Measurements from ENCODE around the gene BICD2. TPM values are rescaled to one million over a fixed set of nuclear protein-coding genes. Genes with fewer than 3 reads are reported as not detected.

Gene BICD2
- total and polyA plus RNA-seq, 10 of the 15 experiments (the other 5 are each of a cell fraction or from before 2014, with no cell fraction given), result 5.3 to 25.5 (median 14.4) TPM

GRCh38 chr9:92669890-92670708 is 94.5 kb downstream of the BICD2 start, which contains the start of gene IPPK:
Gene IPPK (minus strand): TSS chr9:92670131. CDS start chr9:92669988, 143 bp downstream.
- DNase-seq (ENCODE audit: low read depth, low spot score), result peak; percentile 91
- peak within 1 kb of the TSS; percentile 91 for H3K4me3 ChIP-seq
- H3K9ac ChIP-seq (ENCODE audit: control insufficient read depth, insufficient read depth, low read length), result peak within 1 kb of the TSS; percentile 95
- TSS peak; percentile 93 for BruUV-seq (replicated peaks)
- ChIA-PET RAD21 (ENCODE audit: unreplicated experiment) (interaction anchor here (0.6 to 1.8 kb wide), 8 partner anchors 47 to 555 kb away, joined by 3 to 9 read pairs (median 3); partner anchors contain the start of gene SPTLC1), POLR2A (interaction anchor here (0.7 to 1.9 kb wide), 7 partner anchors 17 to 345 kb away, joined by 3 to 7 read pairs (median 3); partner anchors contain the start of genes BICD2, CENPP and NOL8), CTCF (interaction anchor here (0.5 to 2.6 kb wide), 4 partner anchors 95 to 887 kb away, joined by 3 to 12 read pairs (median 4); partner anchors contain the start of genes BICD2, CENPP and NOL8), SMC1A (ENCODE audit: uncharacterized antibody, unreplicated experiment) (interaction anchor here (0.7 to 1.7 kb wide), 8 partner anchors 14 to 523 kb away, joined by 3 to 7 read pairs (median 3); no protein-coding TSS in a partner anchor)
- peaks cover 18% of the 10 kb centered on the region for H3K4me1 ChIP-seq (ENCODE audit: control insufficient read depth, insufficient read depth, low read length)
- H3K27me3 ChIP-seq (replicated peaks in 1 of 2; ENCODE audit: control insufficient read depth in 2 of 2, insufficient read depth in 2 of 2, low read length in 1 of 2), result no peaks in the 10 kb centered on the region
- intact Hi-C loops (cut with micrococcal nuclease; ENCODE audit: unreplicated experiment) (loop anchor here (2.0 to 5.0 kb wide), 2 partner anchors 37 to 95 kb away; partner anchors contain the start of gene BICD2), in situ Hi-C loops (cut with MboI) (no loop called here)
- peak; percentile 91 for ATAC-seq
- peak; percentile 88 for FAIRE-seq
- no peaks in the 10 kb centered on the region for H4K20me1 ChIP-seq (ENCODE audit: control insufficient read depth, insufficient read depth)
- peaks cover 0 to 14% of the 10 kb centered on the region in 2 experiments; a peak in 2 of 4 replicates for H3K36me3 ChIP-seq (ENCODE audit: control insufficient read depth in 2 of 2, insufficient read depth in 2 of 2, low read length in 1 of 2)
- H2AFZ ChIP-seq (ENCODE audit: control insufficient read depth, low read depth, low read length), result peak within 1 kb of the TSS; percentile 99
- WGBS (ENCODE audit: insufficient coverage, insufficient replicate concordance, low lambda C conversion rate, missing lambda C conversion rate), result under 1% methylated on average over 74 of the region's 75 CpGs
- peaks cover 47% of the 10 kb centered on the region for H3K79me2 ChIP-seq (ENCODE audit: control insufficient read depth, insufficient read depth, low read length)
- peak within 1 kb of the TSS; percentile 89 for H3K4me2 ChIP-seq (ENCODE audit: control insufficient read depth, insufficient read depth)
- no peaks in the 10 kb centered on the region; the same call in 2 of the 3 replicates for H3K9me3 ChIP-seq (replicated peaks; ENCODE audit: control insufficient read depth, insufficient read depth, low read length)
- peak within 1 kb of the TSS; percentile 94 for H3K27ac ChIP-seq (ENCODE audit: control insufficient read depth, insufficient read depth)
- TF ChIP-seq MTA2 (IDR thresholded peaks at IDR 0.05; ENCODE audit: low read depth) (peak; percentile 29; the same call in 1 of the 2 replicates), GABPA (IDR thresholded peaks at IDR 0.05; ENCODE audit: low read depth) (peak; percentile 98), ZNF207 (IDR thresholded peaks at IDR 0.05; ENCODE audit: borderline replicate concordance) (peak; percentile 80; the same call in 1 of the 2 replicates), PAX8 (IDR thresholded peaks at IDR 0.05) (no peak), ZZZ3 (IDR thresholded peaks at IDR 0.05; ENCODE audit: control insufficient read depth, insufficient read length, low read depth) (no peak), SMARCA5 (IDR thresholded peaks at IDR 0.05) (peak; percentile 20), ZBTB40 (IDR thresholded peaks at IDR 0.05; ENCODE audit: borderline replicate concordance) (peak; percentile 99), ZNF592 (IDR thresholded peaks at IDR 0.05) (no peak), FOS (IDR thresholded peaks at IDR 0.05; ENCODE audit: borderline replicate concordance, extremely low read depth, insufficient read length) (no peak), TCF12 (IDR thresholded peaks at IDR 0.05; ENCODE audit: low read depth, low read length) (peak; percentile 40; the same call in 1 of the 2 replicates), RFX5 (IDR thresholded peaks at IDR 0.05; ENCODE audit: low read depth, low read length) (no peak), LARP7 (IDR thresholded peaks at IDR 0.05) (peak; percentile 62), CBX3 (IDR thresholded peaks at IDR 0.05; ENCODE audit: borderline replicate concordance, low read depth) (no peak), SREBF1 (IDR thresholded peaks at IDR 0.05; ENCODE audit: low read length) (peak; percentile 53), POU2F2 (IDR thresholded peaks at IDR 0.05; ENCODE audit: borderline replicate concordance, low read depth, low read length) (peak; percentile 83; the same call in 1 of the 3 replicates)
